Activated CD4-positive, CD25-positive, alpha-beta regulatory T cell treated with anti-CD3 and anti-CD28 coated beads, Interleukin-2, amount 50 U/mL, for 72 hours (primary cell): ENCODE measurements around the gene MTHFSD.

ENCODE experiments used
- DNase-seq: peaks from one replicate; pipeline ENCODE4 v3.0.0; 2021

The MTHFSD gene

GRCh38 chr16:86511317-86512161 is 43.5 kb downstream of the MTHFSD start:
- DNase-seq = no peak

- DNase-seq = no peak
These were observed 44.4 kb downstream of the MTHFSD start, which contains the start of gene FOXF1 for GRCh38 chr16:86510465-86511261. Gene FOXF1, plus strand, starts transcription at chr16:86510527. Its CDS starts 43 bp downstream, at chr16:86510570.

- no peak for DNase-seq
These were observed 45.1 kb downstream of the MTHFSD start for GRCh38 chr16:86509759-86510464.

- peak; percentile 41 for DNase-seq
These were observed 45.9 kb downstream of the MTHFSD start for GRCh38 chr16:86508947-86509758.

- DNase-seq = no peak
These were observed 46.7 kb downstream of the MTHFSD start for GRCh38 chr16:86508028-86508946.

GRCh38 chr16:86507173-86508027 is 47.6 kb downstream of the MTHFSD start:
- DNase-seq = no peak

GRCh38 chr16:86505899-86506864 is 48.9 kb downstream of the MTHFSD start:
- DNase-seq = no peak

GRCh38 chr16:86505185-86505898 is 49.7 kb downstream of the MTHFSD start:
- DNase-seq = no peak

GRCh38 chr16:86504315-86505184 is 50.5 kb downstream of the MTHFSD start:
- no peak for DNase-seq

- no peak for DNase-seq
These were observed 51.2 kb downstream of the MTHFSD start for GRCh38 chr16:86503830-86504229.

GRCh38 chr16:86502856-86503748 is 51.9 kb downstream of the MTHFSD start:
- no peak for DNase-seq

- DNase-seq = no peak
These were observed 52.8 kb downstream of the MTHFSD start for GRCh38 chr16:86501989-86502855.

- no peak for DNase-seq
These were observed 54.1 kb downstream of the MTHFSD start for GRCh38 chr16:86500708-86501510.
